Spleen (tissue), 11 donors: ENCODE measurements around the gene ITGAV. TPM values are rescaled to one million over a fixed set of nuclear protein-coding genes. Genes with fewer than 3 reads are reported as not detected.

Source experiments
- DNase-seq: peaks from one replicate; pipeline ENCODE4 v3.0.0-alpha.2; 2020
- H3K27ac ChIP-seq, 8 donors: fragments of 200-600 bp; sonication (generic) in 7 of 8; 1 replicate in 4 of 8; 2 replicates in 4 of 8; pipeline versions ENCODE4 v1.5.0 to v1.8.0; 2016 to 2021; ENCODE audit warnings: inconsistent platforms in 4 of 8, mild to moderate bottlenecking in 4 of 8, moderate library complexity in 1 of 8
- H3K27me3 ChIP-seq, 7 donors: fragments of 200-600 bp; sonication (generic) in 6 of 7; replicated peaks in 1 of 7; 1 replicate in 4 of 7; 2 replicates in 3 of 7; pipeline versions ENCODE4 v1.5.0 to v1.8.0; 2016 to 2021; ENCODE audit warnings: inconsistent platforms in 3 of 7, mild to moderate bottlenecking in 1 of 7
- H3K36me3 ChIP-seq, 6 donors: fragments of 200-600 bp; sonication (generic) in 5 of 6; 1 replicate in 4 of 6; 2 replicates in 2 of 6; pipeline versions ENCODE4 v1.5.0 to v1.8.0; 2016 to 2021; ENCODE audit warnings: inconsistent platforms in 2 of 6
- H3K4me1 ChIP-seq, 6 donors: fragments of 200-600 bp; sonication (generic) in 5 of 6; 1 replicate in 3 of 6; 2 replicates in 3 of 6; pipeline versions ENCODE4 v1.5.0 to v1.8.0; 2016 to 2021; ENCODE audit warnings: inconsistent platforms in 3 of 6
- H3K4me3 ChIP-seq, 8 donors: fragments of 200-600 bp; sonication (generic) in 7 of 8; 1 replicate in 4 of 8; 2 replicates in 4 of 8; pipeline versions ENCODE4 v1.5.0 to v1.8.0; 2016 to 2021; ENCODE audit warnings: inconsistent platforms in 4 of 8, mild to moderate bottlenecking in 4 of 8, moderate library complexity in 2 of 8
- H3K9me3 ChIP-seq, 8 donors: fragments of 200-600 bp; sonication (generic) in 7 of 8; 1 replicate in 4 of 8; 2 replicates in 4 of 8; pipeline versions ENCODE4 v1.5.0 to v1.8.0; 2016 to 2021; ENCODE audit warnings: inconsistent platforms in 4 of 8
- POLR2A ChIP-seq, 3 donors: fragments of 450-650 bp; IDR thresholded peaks; one replicate each; pipeline ENCODE4 v1.5.1; 2017; ENCODE audit warnings: antibody characterized with exemption in 3 of 3, mild to moderate bottlenecking in 1 of 3
- POLR2AphosphoS5 ChIP-seq, 3 donors: sonication (generic); formaldehyde crosslinking; IDR thresholded peaks; one replicate each; pipeline ENCODE4 v1.5.1; 2017; ENCODE audit warnings: antibody characterized with exemption in 3 of 3
- WGBS, 5 donors: extraction: QIAGEN DNeasy Blood & Tissue Kit in 3 of 5; methylation state at CpG; one replicate each; pipeline versions ENCODE4 v1.1.5 to v1.1.7; 2013 to 2018; 5-methylcytosine and 5-hydroxymethylcytosine counted together
- intact Hi-C: fragments of 100-400 bp; cut with DNase I; formaldehyde crosslinking; loops from one replicate; pipeline ENCODE4 v1.15.0; 2023; ENCODE audit warnings: low total_unique reads
- polyA plus RNA-seq, 3 donors: library from polyadenylated mRNA; stranded (reverse); fragments of 200-250 nt; gene quantifications; one replicate each; pipeline ENCODE4 v1.2.1, GENCODE V29; 2013
- total RNA-seq, 7 donors: library from RNA; depleted of rRNA in 3 of 7; stranded (reverse); fragments of >200 nt in 3 of 7; fragmentation: NEBNext Ultra II Directional in 4 of 7; extraction: Animal tissue kit (Norgen Biotek cat#: 25700) in 4 of 7; gene quantifications; one replicate each; pipeline versions ENCODE4 v1.1.0 to v1.2.1, GENCODE V29; 2016 to 2021
- TF ChIP-seq, protein P1 (sequence below), 11 experiments: fragments of 200-600 bp in 7 of 11; fragments of 450-650 bp in 4 of 11; sonication (generic) in 4 of 11; IDR thresholded peaks in 8 of 11; conservative IDR thresholded peaks in 3 of 11; 1 replicate in 7 of 11; 2 replicates in 4 of 11; pipeline versions ENCODE4 v1.4.0 to v1.8.0; 2016 to 2021; ENCODE audit warnings: antibody characterized with exemption in 11 of 11, inconsistent platforms in 4 of 11, mild to moderate bottlenecking in 1 of 11
- donor health status: healthy with polysubstance abuse.
- donor health status: DM: no; HTN: no; CAD: no; lungs with moderate emphysema.
- donor health status: DM: no; HTN: no; CAD: no.
- donor health status: Bipolar disorder and iron deficiency.
- donor health status: healthy.
- donor health status: DM: no; HTN: no; CAD: no.
- donor health status: DM: yes; HTN: yes; CAD: no.

The ITGAV gene
- total and polyA plus RNA-seq, 10 donors, result 5.6 to 85.4 (median 60.8) TPM

DNA sequence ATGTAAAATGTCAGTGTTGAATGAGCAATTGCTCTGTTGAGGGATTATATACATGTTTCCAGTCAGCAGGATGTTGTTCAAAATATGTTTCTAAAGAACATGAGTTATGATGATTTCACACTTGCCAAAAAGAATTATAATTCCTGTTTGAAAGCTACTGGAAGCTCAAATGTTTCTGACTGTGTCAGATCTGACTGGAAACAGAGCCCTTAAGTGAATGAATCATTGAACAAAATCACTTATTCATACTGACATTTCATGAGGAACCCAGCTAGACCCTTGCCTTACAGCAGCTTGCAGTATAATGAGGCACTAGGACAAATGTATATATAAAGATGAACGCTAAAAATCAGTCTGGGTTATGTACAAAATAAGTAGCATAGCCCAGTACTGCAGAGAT is 35.4 kb upstream of the ITGAV start:
- DNase-seq, result no peak
- 80 to 96% (median 89%) methylated on average over 1 of the region's 1 CpG for WGBS, 5 donors
- H3K9me3 ChIP-seq, result no peaks in the 10 kb centered on the region
- intact Hi-C loops, result no loop called here
- no peaks in the 10 kb centered on the region for H3K4me1 ChIP-seq
- TF ChIP-seq, protein P1, sequence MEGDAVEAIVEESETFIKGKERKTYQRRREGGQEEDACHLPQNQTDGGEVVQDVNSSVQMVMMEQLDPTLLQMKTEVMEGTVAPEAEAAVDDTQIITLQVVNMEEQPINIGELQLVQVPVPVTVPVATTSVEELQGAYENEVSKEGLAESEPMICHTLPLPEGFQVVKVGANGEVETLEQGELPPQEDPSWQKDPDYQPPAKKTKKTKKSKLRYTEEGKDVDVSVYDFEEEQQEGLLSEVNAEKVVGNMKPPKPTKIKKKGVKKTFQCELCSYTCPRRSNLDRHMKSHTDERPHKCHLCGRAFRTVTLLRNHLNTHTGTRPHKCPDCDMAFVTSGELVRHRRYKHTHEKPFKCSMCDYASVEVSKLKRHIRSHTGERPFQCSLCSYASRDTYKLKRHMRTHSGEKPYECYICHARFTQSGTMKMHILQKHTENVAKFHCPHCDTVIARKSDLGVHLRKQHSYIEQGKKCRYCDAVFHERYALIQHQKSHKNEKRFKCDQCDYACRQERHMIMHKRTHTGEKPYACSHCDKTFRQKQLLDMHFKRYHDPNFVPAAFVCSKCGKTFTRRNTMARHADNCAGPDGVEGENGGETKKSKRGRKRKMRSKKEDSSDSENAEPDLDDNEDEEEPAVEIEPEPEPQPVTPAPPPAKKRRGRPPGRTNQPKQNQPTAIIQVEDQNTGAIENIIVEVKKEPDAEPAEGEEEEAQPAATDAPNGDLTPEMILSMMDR (IDR thresholded peaks at IDR 0.05 in 8 of 11, conservative IDR thresholded peaks at IDR 0.05 in 3 of 11), result no peak
- no peak for TF ChIP-seq POLR2A (IDR thresholded peaks at IDR 0.05)
- TF ChIP-seq POLR2AphosphoS5 (IDR thresholded peaks at IDR 0.05), result no peak
- H3K27ac ChIP-seq, result no peak overlapping the region
- H3K27me3 ChIP-seq, result no peaks in the 10 kb centered on the region
- H3K4me3 ChIP-seq, result no peak overlapping the region
- no peaks in the 10 kb centered on the region for H3K36me3 ChIP-seq

DNA sequence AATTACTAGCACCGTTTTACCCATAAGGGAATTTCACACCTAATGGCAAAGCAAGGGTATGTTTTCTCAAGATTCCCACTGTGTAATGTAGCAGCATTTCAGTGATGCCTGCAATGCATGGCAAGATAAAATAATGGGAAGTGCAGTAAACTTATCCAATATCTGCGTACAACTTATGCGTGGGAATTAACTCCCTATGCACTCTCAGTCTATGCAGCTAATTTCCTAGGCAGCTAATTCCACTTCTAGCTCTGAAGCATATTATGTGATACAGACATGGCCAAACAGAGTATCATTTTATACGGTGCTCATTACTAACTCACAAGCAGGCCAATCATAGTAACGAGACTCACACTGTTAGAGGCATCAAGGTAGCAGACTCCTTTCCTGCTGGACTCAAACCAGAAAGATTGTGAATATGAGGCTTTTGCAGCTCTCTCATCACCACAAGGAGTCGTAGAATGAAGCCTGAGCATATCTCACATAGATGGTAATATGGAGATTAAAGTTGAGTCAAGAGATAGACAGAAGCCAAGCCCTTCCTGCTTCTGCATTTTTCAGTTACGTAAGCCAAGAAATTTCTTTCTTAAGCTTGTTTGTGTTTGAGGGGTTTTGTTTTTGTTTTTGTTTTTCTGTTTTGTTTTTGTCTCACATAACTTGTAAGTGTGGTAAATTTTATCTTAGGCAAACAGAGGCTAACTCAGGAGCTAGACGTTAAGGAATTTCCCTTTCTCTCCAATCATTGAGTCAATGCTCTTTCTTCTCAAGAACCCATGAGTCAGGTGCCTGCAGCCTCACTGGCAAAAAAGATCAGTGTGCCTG is 34.8 kb upstream of the ITGAV start:
- Histone ChIP-seq H3K4me3 (no peak overlapping the region), H3K4me1 (no peaks in the 10 kb centered on the region), H3K27me3 (no peaks in the 10 kb centered on the region), H3K27ac (no peak overlapping the region), H3K36me3 (no peaks in the 10 kb centered on the region), H3K9me3 (no peaks in the 10 kb centered on the region)
- WGBS, 5 donors, result 80 to 85% (median 81%) methylated on average over 8 of the region's 8 CpGs
- no peak for DNase-seq
- TF ChIP-seq, protein P1 (IDR thresholded peaks at IDR 0.05 in 8 of 11, conservative IDR thresholded peaks at IDR 0.05 in 3 of 11), result no peak
- TF ChIP-seq POLR2A (IDR thresholded peaks at IDR 0.05) (no peak), POLR2AphosphoS5 (IDR thresholded peaks at IDR 0.05) (no peak)
- intact Hi-C loops, result no loop called here

DNA sequence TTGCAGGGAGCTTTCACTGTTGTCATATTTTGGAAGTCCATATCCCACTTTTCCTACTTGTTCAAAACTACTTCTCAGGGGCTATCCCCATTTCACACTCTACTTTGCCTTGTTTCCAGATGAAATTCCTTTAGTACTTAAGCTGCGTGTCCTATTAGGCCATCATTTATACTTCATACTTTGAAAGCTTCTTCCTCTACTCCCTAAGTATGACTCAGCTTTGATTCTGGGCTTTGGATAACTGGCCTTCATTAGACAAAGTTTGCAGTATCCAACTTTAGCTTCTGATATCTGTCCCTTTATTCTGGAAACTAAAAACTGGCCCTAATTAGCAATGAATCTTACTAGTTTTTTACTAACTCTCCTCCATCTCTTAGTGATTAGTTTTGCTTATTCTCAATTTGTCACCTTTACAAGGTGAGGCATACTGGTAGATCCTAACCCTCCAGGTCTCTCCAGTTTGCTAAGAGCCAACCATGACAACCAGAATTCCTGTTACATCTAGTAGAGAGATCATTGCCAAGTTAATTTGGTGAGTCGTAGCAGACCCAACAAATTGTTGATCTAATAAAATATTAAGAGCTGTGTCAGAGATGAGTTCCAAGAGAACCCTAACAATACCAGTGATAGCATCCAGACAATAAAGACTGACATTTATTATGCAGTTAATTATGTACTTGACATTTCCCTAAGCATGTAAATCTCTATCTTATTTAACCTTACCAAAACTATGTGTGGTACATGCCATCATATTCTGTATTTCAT is 31.2 kb upstream of the ITGAV start:
- H3K27me3 ChIP-seq, result no peaks in the 10 kb centered on the region
- intact Hi-C loops, result no loop called here
- H3K4me3 ChIP-seq, result no peak overlapping the region
- TF ChIP-seq POLR2AphosphoS5 (IDR thresholded peaks at IDR 0.05), result no peak
- TF ChIP-seq, protein P1 (IDR thresholded peaks at IDR 0.05 in 8 of 11, conservative IDR thresholded peaks at IDR 0.05 in 3 of 11), result no peak
- no peak for TF ChIP-seq POLR2A (IDR thresholded peaks at IDR 0.05)
- H3K9me3 ChIP-seq, result no peaks in the 10 kb centered on the region
- no peak overlapping the region for H3K27ac ChIP-seq
- no peak for DNase-seq
- no peaks in the 10 kb centered on the region for H3K4me1 ChIP-seq
- WGBS, 5 donors, result 73 to 89% (median 85%) methylated on average over 2 of the region's 2 CpGs
- H3K36me3 ChIP-seq, result no peaks in the 10 kb centered on the region

DNA sequence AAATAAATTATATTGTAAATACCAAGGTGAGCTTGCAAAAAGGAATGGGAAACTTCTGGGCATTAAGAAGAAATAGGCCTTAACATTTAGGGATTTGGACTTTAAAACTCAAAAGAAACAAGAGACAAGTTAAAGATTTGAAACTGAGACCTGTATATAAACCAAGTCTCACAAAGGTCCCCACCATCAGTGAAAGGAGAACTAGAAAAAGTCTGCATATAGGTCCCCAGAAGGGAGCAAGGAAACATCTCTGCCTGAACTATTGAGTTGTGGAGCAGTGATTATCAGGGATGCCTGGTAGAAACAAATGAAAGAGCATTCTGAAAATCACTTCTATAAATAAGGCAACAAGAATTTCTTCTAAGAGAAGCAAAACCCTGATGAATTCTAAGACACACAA is 30.5 kb upstream of the ITGAV start:
- Histone ChIP-seq H3K27ac (no peak overlapping the region), H3K9me3 (no peaks in the 10 kb centered on the region), H3K4me3 (no peak overlapping the region), H3K27me3 (no peaks in the 10 kb centered on the region), H3K36me3 (no peaks in the 10 kb centered on the region), H3K4me1 (no peaks in the 10 kb centered on the region)
- DNase-seq, result no peak
- TF ChIP-seq POLR2A (IDR thresholded peaks at IDR 0.05) (no peak), POLR2AphosphoS5 (IDR thresholded peaks at IDR 0.05) (no peak)
- intact Hi-C loops, result no loop called here
